Liver (tissue), 3 donors: ENCODE measurements around the gene TEAD2.

Source experiments
- ATF3 ChIP-seq: IDR thresholded peaks from 2 replicates; pipeline ENCODE4 v1.6.1; 2016; ENCODE audit warnings: antibody characterized with exemption
- CTCF ChIP-seq: fragments of 150-350 bp; IDR thresholded peaks from 2 replicates; pipeline ENCODE4 v1.5.1; 2017; ENCODE audit warnings: improper control_type of control experiment, low read depth, low read length; ENCODE audit not compliant: missing input control
- FOXA1 ChIP-seq: IDR thresholded peaks from 2 replicates; pipeline ENCODE4 v1.6.1; 2016; ENCODE audit warnings: antibody characterized with exemption
- RAD21 ChIP-seq, 2 donors: IDR thresholded peaks; 2 replicates each; pipeline ENCODE4 v1.6.1; 2016; ENCODE audit warnings: antibody characterized with exemption in 2 of 2, mild to moderate bottlenecking in 2 of 2
- SP1 ChIP-seq: IDR thresholded peaks from 2 replicates; pipeline ENCODE4 v1.6.1; 2018; ENCODE audit warnings: antibody characterized with exemption, mild to moderate bottlenecking
- TAF1 ChIP-seq: conservative IDR thresholded peaks from 2 replicates; pipeline ENCODE4 v1.6.1; 2016; ENCODE audit warnings: antibody characterized with exemption, mild to moderate bottlenecking
- YY1 ChIP-seq: IDR thresholded peaks from 2 replicates; pipeline ENCODE4 v1.6.1; 2016; ENCODE audit warnings: antibody characterized with exemption, mild to moderate bottlenecking
- TF ChIP-seq, protein P1 (sequence below): IDR thresholded peaks from 2 replicates; pipeline ENCODE4 v1.6.1; 2016; ENCODE audit warnings: antibody characterized with exemption
- donor health status: healthy.
- donor health status: healthy.

GRCh38 chr19:49362048-49362928 is at the start of gene TEAD2:
- no peak for TF ChIP-seq CTCF
- TF ChIP-seq RAD21 (IDR thresholded peaks at IDR 0.05): no peak
- TF ChIP-seq FOXA1: no peak
- no peak for TF ChIP-seq ATF3
- TF ChIP-seq YY1: no peak
- TF ChIP-seq TAF1: no peak
- TF ChIP-seq, protein P1, sequence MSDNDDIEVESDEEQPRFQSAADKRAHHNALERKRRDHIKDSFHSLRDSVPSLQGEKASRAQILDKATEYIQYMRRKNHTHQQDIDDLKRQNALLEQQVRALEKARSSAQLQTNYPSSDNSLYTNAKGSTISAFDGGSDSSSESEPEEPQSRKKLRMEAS: no peak
- TF ChIP-seq SP1: no peak
